GM12878 (cell line): ENCODE results near the gene B9D1. TPM values are rescaled to one million over a fixed set of nuclear protein-coding genes. Genes with fewer than 3 reads are reported as not detected.

Source experiments
- ATAC-seq: fragments of 200-7000 bp; cut with Tn5 transposase; 3 replicates; pipeline ENCODE4 v1.9.1; 2020; ENCODE audit warnings: mild to moderate bottlenecking, moderate library complexity
- BruUV-seq: library from RNA; stranded (reverse); fragments of 400-500 nt; replicated peaks from 2 replicates; lab custom pipeline; 2021; lab: Mats Ljungman, UMichigan
- CTCF ChIA-PET: fragments of 300-600 bp; sonication (Branson Sonifier 250); formaldehyde crosslinking; extraction: SDS; loops from one replicate; lab custom pipeline; 2021; ENCODE audit warnings: inconsistent platforms; lab: Yijun Ruan, JAX
- POLR2A ChIA-PET: fragments of 350-600 bp; formaldehyde crosslinking; extraction: SDS; loops from one replicate; lab custom pipeline; 2021; ENCODE audit warnings: inconsistent platforms; lab: Charles Lee
- RAD21 ChIA-PET: fragments of 300-600 bp; sonication (Branson Sonifier 250); formaldehyde crosslinking; loops from one replicate; lab custom pipeline; 2023; ENCODE audit warnings: antibody characterized with exemption; ENCODE audit not compliant: unreplicated experiment; lab: Charles Lee
- SMC1A ChIA-PET: fragments of 300-600 bp; sonication (Branson Sonifier 250); formaldehyde crosslinking; loops from one replicate; lab custom pipeline; 2023; ENCODE audit not compliant: unreplicated experiment, uncharacterized antibody; lab: Charles Lee
- DNase-seq: peaks from one replicate; pipeline ENCODE4 v3.0.0-alpha.2; 2011; ENCODE audit warnings: low read depth, low spot score
- FAIRE-seq: peaks from 3 replicates; lab custom pipeline; 2011; peaks lifted over from hg19 to GRCh38; lab: Jason Lieb, UNC
- H2AFZ ChIP-seq: 2 replicates; pipeline ENCODE4 v1.6.0; 2011; ENCODE audit warnings: low read depth, low read length, control low read depth; ENCODE audit not compliant: control insufficient read depth
- H3K27ac ChIP-seq: 2 replicates; pipeline ENCODE4 v1.5.1; 2011; ENCODE audit warnings: control low read depth; ENCODE audit not compliant: control insufficient read depth, insufficient read depth
- H3K27me3 ChIP-seq, 2 experiments: replicated peaks in 1 of 2; 2 replicates each; pipeline versions ENCODE4 v1.6.0 to v1.6.1; 2011; ENCODE audit warnings: low read length in 1 of 2; ENCODE audit not compliant: control insufficient read depth in 2 of 2, insufficient read depth in 2 of 2
- H3K36me3 ChIP-seq, 2 experiments: 2 replicates each; pipeline ENCODE4 v1.5.1; 2011; ENCODE audit warnings: low read length in 1 of 2; ENCODE audit not compliant: control insufficient read depth in 2 of 2, insufficient read depth in 2 of 2
- H3K4me1 ChIP-seq: 2 replicates; pipeline ENCODE4 v1.6.1; 2011; ENCODE audit warnings: mild to moderate bottlenecking, low read length, moderate library complexity, mixed read lengths; ENCODE audit not compliant: control insufficient read depth, insufficient read depth
- H3K4me2 ChIP-seq: 2 replicates; pipeline ENCODE4 v1.6.0; 2011; ENCODE audit warnings: control low read depth; ENCODE audit not compliant: control insufficient read depth, insufficient read depth
- H3K4me3 ChIP-seq: fragments of 200-600 bp; sonication (generic); 2 replicates; pipeline ENCODE4 v1.5.1; 2016
- H3K79me2 ChIP-seq: 2 replicates; pipeline ENCODE4 v1.6.0; 2011; ENCODE audit warnings: low read length; ENCODE audit not compliant: control insufficient read depth, insufficient read depth
- H3K9ac ChIP-seq: 2 replicates; pipeline ENCODE4 v1.8.0; 2011; ENCODE audit warnings: low read length, control low read depth, mixed read lengths; ENCODE audit not compliant: control insufficient read depth, insufficient read depth
- H3K9me3 ChIP-seq: replicated peaks from 3 replicates; pipeline ENCODE4 v1.5.1; 2011; ENCODE audit warnings: mild to moderate bottlenecking, low read length; ENCODE audit not compliant: control insufficient read depth, insufficient read depth
- H4K20me1 ChIP-seq: 2 replicates; pipeline ENCODE4 v1.6.0; 2011; ENCODE audit not compliant: control insufficient read depth, insufficient read depth
- CBFB ChIP-seq: IDR thresholded peaks from 2 replicates; pipeline ENCODE4 v1.6.1; 2016; ENCODE audit warnings: antibody characterized with exemption, low read depth
- CHD1 ChIP-seq: IDR thresholded peaks from 2 replicates; pipeline ENCODE4 v1.6.1; 2012; ENCODE audit warnings: low read depth, low read length, improper control_type of control experiment
- HDAC6 ChIP-seq: fragments of 200-600 bp; sonication (generic); IDR thresholded peaks from one replicate; pipeline ENCODE4 v1.8.0; 2017; ENCODE audit warnings: antibody characterized with exemption; ENCODE audit not compliant: unreplicated experiment
- KAT2A ChIP-seq: conservative IDR thresholded peaks from 2 replicates; pipeline ENCODE4 v1.6.1; 2011; ENCODE audit warnings: low read depth, low read length; ENCODE audit not compliant: control insufficient read depth
- MYB ChIP-seq: fragments of 150-350 bp; IDR thresholded peaks from 2 replicates; pipeline ENCODE4 v1.6.1; 2014; ENCODE audit warnings: mild to moderate bottlenecking, low read depth, low read length, borderline replicate concordance
- NR2F1 ChIP-seq: fragments of 450-650 bp; conservative IDR thresholded peaks from 2 replicates; pipeline ENCODE4 v1.6.1; 2017; ENCODE audit warnings: mild to moderate bottlenecking
- RCOR1 ChIP-seq: conservative IDR thresholded peaks from 2 replicates; pipeline ENCODE4 v1.6.1; 2012; ENCODE audit warnings: low read depth, low read length, improper control_type of control experiment
- SP1 ChIP-seq: IDR thresholded peaks from one replicate; pipeline ENCODE4 v1.6.1; 2011; ENCODE audit warnings: low read depth, low read length
- SREBF1 ChIP-seq: IDR thresholded peaks from 2 replicates; pipeline ENCODE4 v1.6.1; 2012; ENCODE audit warnings: mild to moderate bottlenecking, low read length
- SRF ChIP-seq, 2 experiments: IDR thresholded peaks; 2 replicates each; pipeline ENCODE4 v1.6.1; 2011; ENCODE audit warnings: low read depth in 2 of 2, low read length in 2 of 2, mild to moderate bottlenecking in 1 of 2, moderate library complexity in 1 of 2
- TCF12 ChIP-seq: IDR thresholded peaks from 2 replicates; pipeline ENCODE4 v1.6.1; 2011; ENCODE audit warnings: low read depth, mild to moderate bottlenecking, low read length
- WRNIP1 ChIP-seq: IDR thresholded peaks from 2 replicates; pipeline ENCODE4 v1.6.1; 2011; ENCODE audit warnings: low read depth, low read length, improper control_type of control experiment, borderline replicate concordance
- WGBS: methylation state at CpG from one replicate; pipeline ENCODE4 v1.1.6; 2016; ENCODE audit warnings: low lambda C conversion rate; ENCODE audit not compliant: insufficient replicate concordance, insufficient coverage; ENCODE audit errors: missing lambda C conversion rate; 5-methylcytosine and 5-hydroxymethylcytosine counted together
- in situ Hi-C: fragments of 300-500 bp; cut with MboI; formaldehyde crosslinking; loops from 9 replicates; pipeline ENCODE4 v1.14.3; 2018; ENCODE audit warnings: mixed read lengths
- intact Hi-C: fragments of 100-400 bp; cut with micrococcal nuclease; formaldehyde crosslinking; loops from one replicate; pipeline ENCODE4 v1.14.2; 2022; ENCODE audit not compliant: unreplicated experiment
- polyA plus RNA-seq, 11 experiments: library from polyadenylated mRNA; depleted of rRNA in 4 of 11; unstranded in 6 of 11; stranded (reverse) in 5 of 11; fragments of >200 nt; fragmentation: Nextera tagmentation in 4 of 11; fragmentation: Illumina TruSeq in 1 of 11; extraction: Ambion mirVana in 4 of 11; extraction: Trizol in 1 of 11; gene quantifications; 1 replicate in 1 of 11; 2 replicates in 10 of 11; pipeline versions ENCODE4 v1.2.1 to v1.2.3, GENCODE V29; 2011 to 2016; ENCODE audit warnings: inconsistent platforms in 2 of 11, missing spikeins in 2 of 11, low read depth in 1 of 11
- total RNA-seq, 4 experiments: library from RNA; depleted of rRNA in 3 of 4; stranded (reverse); fragments of >200 nt in 3 of 4; fragmentation: Illumina TruSeq in 1 of 4; extraction: Trizol in 1 of 4; gene quantifications; 2 replicates each; pipeline versions ENCODE4 v1.2.1 to v1.2.3, GENCODE V29; 2013 to 2021
- TF ChIP-seq, protein P1 (sequence below): fragments of 450-650 bp; IDR thresholded peaks from 2 replicates; pipeline ENCODE4 v1.6.1; 2016; ENCODE audit warnings: mild to moderate bottlenecking, moderate library complexity, borderline replicate concordance
- TF ChIP-seq, protein P2 (sequence below), 3 experiments: IDR thresholded peaks in 2 of 3; conservative IDR thresholded peaks in 1 of 3; 2 replicates each; pipeline ENCODE4 v1.5.1; 2011; ENCODE audit warnings: low read depth in 3 of 3, low read length in 3 of 3, mild to moderate bottlenecking in 3 of 3, control low read depth in 2 of 3, moderate library complexity in 2 of 3, inconsistent platforms in 1 of 3, mixed read lengths in 1 of 3; ENCODE audit not compliant: control insufficient read depth in 2 of 3, insufficient read depth in 1 of 3; ENCODE audit errors: extremely low read depth in 1 of 3
- TF ChIP-seq, protein P3 (sequence below): IDR thresholded peaks from 2 replicates; pipeline ENCODE4 v1.6.1; 2011; ENCODE audit warnings: low read depth, low read length, improper control_type of control experiment, borderline replicate concordance

B9D1 gene
- total and polyA plus RNA-seq, 10 of the 15 experiments (the other 5 are each of a cell fraction or from before 2014, with no cell fraction given), result 5.9 to 18.3 (median 9.8) TPM

DNA sequence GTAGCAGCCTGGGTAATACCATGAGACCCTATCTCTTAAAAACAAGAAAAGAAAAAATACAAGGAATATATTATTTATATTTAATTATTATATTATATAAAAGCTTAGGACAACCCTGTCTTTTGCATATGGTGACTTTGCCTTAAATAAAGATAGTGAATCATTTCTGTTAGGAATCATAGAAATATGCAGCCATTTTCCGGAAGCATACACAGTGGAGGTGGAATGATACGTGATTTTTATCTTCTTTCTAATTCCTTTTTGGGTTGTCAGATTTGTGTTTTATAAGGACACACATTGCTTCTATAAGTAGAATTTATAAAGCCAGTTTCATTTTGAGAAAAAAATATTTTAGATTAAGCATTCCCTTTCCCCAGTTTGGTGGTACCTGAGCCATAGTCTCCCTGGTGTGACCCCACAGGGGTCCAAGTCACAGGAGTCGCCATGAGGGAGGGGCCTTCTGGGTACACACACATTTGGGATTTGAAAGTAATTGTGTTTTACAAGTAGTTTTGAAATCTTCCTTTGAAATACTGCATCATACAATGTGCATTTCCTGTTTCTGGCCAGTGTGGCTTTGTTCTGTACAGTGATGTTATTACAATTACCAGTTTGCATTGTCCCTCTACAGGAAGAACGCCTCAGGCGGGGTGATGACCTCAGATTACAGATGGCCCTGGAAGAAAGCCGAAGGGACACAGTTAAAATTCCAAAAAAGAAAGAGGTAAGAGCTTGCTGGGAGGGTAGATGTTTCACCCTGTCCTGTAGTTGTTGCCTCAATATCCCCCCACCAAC lies 50.9 kb downstream of the B9D1 start:
- ChIA-PET CTCF (no interaction called here), SMC1A (no interaction called here), POLR2A (no interaction called here), RAD21 (no interaction called here)
- no peaks in the 10 kb centered on the region for H3K9me3 ChIP-seq
- H3K4me3 ChIP-seq, result no peak overlapping the region
- no TSS peak for BruUV-seq
- H3K27me3 ChIP-seq, result no peaks in the 10 kb centered on the region; a peak in 1 of 4 replicates
- H3K36me3 ChIP-seq, result no peaks in the 10 kb centered on the region; a peak in 1 of 4 replicates
- in situ Hi-C loops, result no loop called here
- H3K4me1 ChIP-seq, result peaks cover 10% of the 10 kb centered on the region
- no peak overlapping the region for H3K4me2 ChIP-seq
- WGBS, result 68% methylated on average over 6 of the region's 6 CpGs
- H3K79me2 ChIP-seq, result no peaks in the 10 kb centered on the region
- no peak overlapping the region for H2AFZ ChIP-seq
- no peak overlapping the region for H3K9ac ChIP-seq
- H4K20me1 ChIP-seq, result no peaks in the 10 kb centered on the region
- DNase-seq (no peak), ATAC-seq (no peak), FAIRE-seq (no peak)
- H3K27ac ChIP-seq, result no peak overlapping the region
- intact Hi-C loops, result no loop called here
- TF ChIP-seq CHD1, result no peak
- TF ChIP-seq SP1, result no peak
- no peak for TF ChIP-seq MYB
- TF ChIP-seq, protein P1, sequence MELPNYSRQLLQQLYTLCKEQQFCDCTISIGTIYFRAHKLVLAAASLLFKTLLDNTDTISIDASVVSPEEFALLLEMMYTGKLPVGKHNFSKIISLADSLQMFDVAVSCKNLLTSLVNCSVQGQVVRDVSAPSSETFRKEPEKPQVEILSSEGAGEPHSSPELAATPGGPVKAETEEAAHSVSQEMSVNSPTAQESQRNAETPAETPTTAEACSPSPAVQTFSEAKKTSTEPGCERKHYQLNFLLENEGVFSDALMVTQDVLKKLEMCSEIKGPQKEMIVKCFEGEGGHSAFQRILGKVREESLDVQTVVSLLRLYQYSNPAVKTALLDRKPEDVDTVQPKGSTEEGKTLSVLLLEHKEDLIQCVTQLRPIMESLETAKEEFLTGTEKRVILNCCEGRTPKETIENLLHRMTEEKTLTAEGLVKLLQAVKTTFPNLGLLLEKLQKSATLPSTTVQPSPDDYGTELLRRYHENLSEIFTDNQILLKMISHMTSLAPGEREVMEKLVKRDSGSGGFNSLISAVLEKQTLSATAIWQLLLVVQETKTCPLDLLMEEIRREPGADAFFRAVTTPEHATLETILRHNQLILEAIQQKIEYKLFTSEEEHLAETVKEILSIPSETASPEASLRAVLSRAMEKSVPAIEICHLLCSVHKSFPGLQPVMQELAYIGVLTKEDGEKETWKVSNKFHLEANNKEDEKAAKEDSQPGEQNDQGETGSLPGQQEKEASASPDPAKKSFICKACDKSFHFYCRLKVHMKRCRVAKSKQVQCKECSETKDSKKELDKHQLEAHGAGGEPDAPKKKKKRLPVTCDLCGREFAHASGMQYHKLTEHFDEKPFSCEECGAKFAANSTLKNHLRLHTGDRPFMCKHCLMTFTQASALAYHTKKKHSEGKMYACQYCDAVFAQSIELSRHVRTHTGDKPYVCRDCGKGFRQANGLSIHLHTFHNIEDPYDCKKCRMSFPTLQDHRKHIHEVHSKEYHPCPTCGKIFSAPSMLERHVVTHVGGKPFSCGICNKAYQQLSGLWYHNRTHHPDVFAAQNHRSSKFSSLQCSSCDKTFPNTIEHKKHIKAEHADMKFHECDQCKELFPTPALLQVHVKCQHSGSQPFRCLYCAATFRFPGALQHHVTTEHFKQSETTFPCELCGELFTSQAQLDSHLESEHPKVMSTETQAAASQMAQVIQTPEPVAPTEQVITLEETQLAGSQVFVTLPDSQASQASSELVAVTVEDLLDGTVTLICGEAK, result no peak
- no peak for TF ChIP-seq SRF (IDR thresholded peaks at IDR 0.05; ENCODE audit: low read depth in 2 of 2, low read length in 2 of 2)
- TF ChIP-seq, protein P2, sequence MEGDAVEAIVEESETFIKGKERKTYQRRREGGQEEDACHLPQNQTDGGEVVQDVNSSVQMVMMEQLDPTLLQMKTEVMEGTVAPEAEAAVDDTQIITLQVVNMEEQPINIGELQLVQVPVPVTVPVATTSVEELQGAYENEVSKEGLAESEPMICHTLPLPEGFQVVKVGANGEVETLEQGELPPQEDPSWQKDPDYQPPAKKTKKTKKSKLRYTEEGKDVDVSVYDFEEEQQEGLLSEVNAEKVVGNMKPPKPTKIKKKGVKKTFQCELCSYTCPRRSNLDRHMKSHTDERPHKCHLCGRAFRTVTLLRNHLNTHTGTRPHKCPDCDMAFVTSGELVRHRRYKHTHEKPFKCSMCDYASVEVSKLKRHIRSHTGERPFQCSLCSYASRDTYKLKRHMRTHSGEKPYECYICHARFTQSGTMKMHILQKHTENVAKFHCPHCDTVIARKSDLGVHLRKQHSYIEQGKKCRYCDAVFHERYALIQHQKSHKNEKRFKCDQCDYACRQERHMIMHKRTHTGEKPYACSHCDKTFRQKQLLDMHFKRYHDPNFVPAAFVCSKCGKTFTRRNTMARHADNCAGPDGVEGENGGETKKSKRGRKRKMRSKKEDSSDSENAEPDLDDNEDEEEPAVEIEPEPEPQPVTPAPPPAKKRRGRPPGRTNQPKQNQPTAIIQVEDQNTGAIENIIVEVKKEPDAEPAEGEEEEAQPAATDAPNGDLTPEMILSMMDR (IDR thresholded peaks at IDR 0.05 in 2 of 3, conservative IDR thresholded peaks at IDR 0.05 in 1 of 3; ENCODE audit: control insufficient read depth in 2 of 3, extremely low read depth in 1 of 3, insufficient read depth in 1 of 3, low read depth in 3 of 3, low read length in 3 of 3), result no peak
- no peak for TF ChIP-seq WRNIP1
- TF ChIP-seq HDAC6, result no peak
- no peak for TF ChIP-seq NR2F1
- no peak for TF ChIP-seq RCOR1
- TF ChIP-seq KAT2A, result no peak
- TF ChIP-seq CBFB, result no peak
- TF ChIP-seq SREBF1, result no peak
- TF ChIP-seq, protein P3, sequence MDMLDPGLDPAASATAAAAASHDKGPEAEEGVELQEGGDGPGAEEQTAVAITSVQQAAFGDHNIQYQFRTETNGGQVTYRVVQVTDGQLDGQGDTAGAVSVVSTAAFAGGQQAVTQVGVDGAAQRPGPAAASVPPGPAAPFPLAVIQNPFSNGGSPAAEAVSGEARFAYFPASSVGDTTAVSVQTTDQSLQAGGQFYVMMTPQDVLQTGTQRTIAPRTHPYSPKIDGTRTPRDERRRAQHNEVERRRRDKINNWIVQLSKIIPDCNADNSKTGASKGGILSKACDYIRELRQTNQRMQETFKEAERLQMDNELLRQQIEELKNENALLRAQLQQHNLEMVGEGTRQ, result no peak
- TF ChIP-seq TCF12, result no peak
